ENCODE results near the gene EIF2B1.
"Not testable (repeated sequence)": the region's sequence is repeated elsewhere in the genome, so short reads cannot be mapped to it uniquely, and the experiment has no call there.

The EIF2B1 gene

GRCh38 chr12:123617144-123617543 is 16.3 kb downstream of the EIF2B1 start:
- no peak for DNase-seq

- no peak for DNase-seq
These were observed 19.0 kb downstream of the EIF2B1 start for GRCh38 chr12:123614531-123614930.

GRCh38 chr12:123614110-123614509 is 19.4 kb downstream of the EIF2B1 start:
- no peak for DNase-seq

GRCh38 chr12:123608182-123608581 is 25.3 kb downstream of the EIF2B1 start:
- DNase-seq: no peak

GRCh38 chr12:123607756-123608155 is 25.7 kb downstream of the EIF2B1 start:
- no peak for DNase-seq

GRCh38 chr12:123603495-123603894 is 30.0 kb downstream of the EIF2B1 start:
- not testable (repeated sequence) for DNase-seq

- no peak for DNase-seq
These were observed 30.8 kb downstream of the EIF2B1 start for GRCh38 chr12:123602651-123603195.

- DNase-seq: peak; percentile 83
These were observed 31.6 kb downstream of the EIF2B1 start, which contains the start of gene DDX55 for GRCh38 chr12:123601602-123602489. DDX55 (plus strand) TSS chr12:123602099; CDS start chr12:123602149, 50 bp downstream.

- no peak for DNase-seq
These were observed 33.8 kb downstream of the EIF2B1 start for GRCh38 chr12:123599721-123600120.

- DNase-seq: no peak
These were observed 34.2 kb downstream of the EIF2B1 start for GRCh38 chr12:123599310-123599709.

GRCh38 chr12:123598522-123598921 is 35.0 kb downstream of the EIF2B1 start:
- no peak for DNase-seq

- no peak for DNase-seq
These were observed 36.4 kb downstream of the EIF2B1 start for GRCh38 chr12:123597100-123597499.

GRCh38 chr12:123595729-123596128 is 37.8 kb downstream of the EIF2B1 start:
- DNase-seq: no peak

GRCh38 chr12:123591702-123592481 is 41.6 kb downstream of the EIF2B1 start:
- DNase-seq: no peak

GRCh38 chr12:123580772-123581171 is 52.7 kb downstream of the EIF2B1 start:
- DNase-seq: no peak

- not testable (repeated sequence) for DNase-seq
These were observed 54.7 kb downstream of the EIF2B1 start for GRCh38 chr12:123578829-123579228.

- no peak for DNase-seq
These were observed 55.2 kb downstream of the EIF2B1 start for GRCh38 chr12:123578243-123578642.

GRCh38 chr12:123576611-123577010 is 56.9 kb downstream of the EIF2B1 start:
- DNase-seq: no peak

GRCh38 chr12:123573870-123574269 is 59.6 kb downstream of the EIF2B1 start:
- no peak for DNase-seq

- DNase-seq: no peak
These were observed 61.1 kb downstream of the EIF2B1 start for GRCh38 chr12:123572391-123572790.

- DNase-seq: no peak
These were observed 62.1 kb downstream of the EIF2B1 start for GRCh38 chr12:123571343-123571813.
